HCT116 (cell line): ENCODE measurements around the gene TMEM164.

Experiments
- ELF1 ChIP-seq: IDR thresholded peaks from 2 replicates; pipeline ENCODE4 v1.6.1; 2012; ENCODE audit warnings: low read depth, borderline replicate concordance
- EZH2 ChIP-seq: fragments of 200-600 bp; sonication (generic); IDR thresholded peaks from 2 replicates; pipeline ENCODE4 v1.6.1; 2017; ENCODE audit warnings: antibody characterized with exemption, mixed run types
- POLR2A ChIP-seq: IDR thresholded peaks from 2 replicates; pipeline ENCODE4 v1.7.0; 2011; ENCODE audit warnings: borderline replicate concordance; ENCODE audit not compliant: insufficient read depth, insufficient read length; ENCODE audit errors: extremely low read depth
- POLR2AphosphoS5 ChIP-seq: IDR thresholded peaks from 2 replicates; pipeline ENCODE4 v1.6.1; 2011; ENCODE audit warnings: mild to moderate bottlenecking, low read depth, low read length, moderate library complexity
- REST ChIP-seq: IDR thresholded peaks from 2 replicates; pipeline ENCODE4 v1.6.1; 2012; ENCODE audit warnings: low read depth
- YY1 ChIP-seq: IDR thresholded peaks from 2 replicates; pipeline ENCODE4 v1.6.1; 2011; ENCODE audit warnings: low read length, low read depth, moderate library complexity, mild to moderate bottlenecking; ENCODE audit not compliant: insufficient replicate concordance; ENCODE audit errors: extremely low read depth
- ZFX ChIP-seq: fragments of 450-650 bp; IDR thresholded peaks from 2 replicates; pipeline ENCODE4 v1.6.1; 2017
- TF ChIP-seq, protein P1 (sequence below), 3 experiments: fragments of 200-600 bp in 1 of 3; sonication (generic) in 1 of 3; IDR thresholded peaks in 2 of 3; conservative IDR thresholded peaks in 1 of 3; 2 replicates each; pipeline ENCODE4 v1.5.1; 2012 to 2017; ENCODE audit warnings: low read depth in 2 of 3, low read length in 2 of 3, antibody characterized with exemption in 1 of 3, borderline replicate concordance in 1 of 3, control low read depth in 1 of 3, mild to moderate bottlenecking in 1 of 3, mixed read lengths in 1 of 3, mixed run types in 1 of 3, moderate library complexity in 1 of 3; ENCODE audit not compliant: insufficient read depth in 1 of 3
- TF ChIP-seq, protein P2 (sequence below): IDR thresholded peaks from 2 replicates; pipeline ENCODE4 v1.6.1; 2012

DNA sequence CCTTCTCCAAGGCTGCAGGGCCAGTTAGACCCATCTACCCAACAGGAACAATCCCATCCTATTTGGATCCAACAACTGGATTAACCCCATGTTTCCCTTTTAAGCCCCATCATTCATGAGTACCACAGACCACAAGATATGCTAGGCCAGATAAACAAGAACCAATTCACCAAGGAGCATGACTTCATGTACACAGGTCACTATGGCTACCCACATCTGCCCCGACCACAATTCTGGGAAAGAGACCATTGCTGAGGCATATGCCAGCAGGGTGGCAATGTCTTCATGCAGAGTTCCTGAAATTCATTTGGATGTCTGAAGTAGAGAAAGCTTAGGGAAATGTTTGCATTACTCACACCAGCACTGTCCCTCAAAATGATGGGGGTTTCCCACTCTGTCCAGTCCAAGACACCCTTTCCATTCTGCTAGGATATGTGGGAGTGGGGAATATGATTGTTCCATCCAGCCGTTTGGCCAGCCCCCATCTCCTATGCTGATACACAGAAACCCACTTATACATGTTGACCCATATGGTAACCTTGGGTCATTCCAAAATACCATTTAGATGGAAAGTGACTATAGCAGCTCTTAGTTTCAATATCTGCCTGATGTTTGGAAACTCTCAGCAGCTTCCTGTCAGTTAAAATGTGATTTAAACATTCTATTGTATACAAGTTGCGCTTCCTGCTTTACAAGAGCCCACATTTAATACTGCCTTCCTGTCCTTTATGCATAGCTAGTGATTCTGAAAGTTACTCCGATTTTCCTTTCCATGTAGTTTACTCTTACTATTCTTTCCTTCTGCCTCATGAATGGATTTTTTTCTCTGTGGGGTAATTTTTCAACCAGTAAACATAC is 186.0 kb downstream of the TMEM164 start:
- TF ChIP-seq ZFX (no peak), YY1 (no peak), POLR2AphosphoS5 (no peak), REST (no peak), ELF1 (no peak), EZH2 (no peak), POLR2A (no peak)
- TF ChIP-seq, protein P1, sequence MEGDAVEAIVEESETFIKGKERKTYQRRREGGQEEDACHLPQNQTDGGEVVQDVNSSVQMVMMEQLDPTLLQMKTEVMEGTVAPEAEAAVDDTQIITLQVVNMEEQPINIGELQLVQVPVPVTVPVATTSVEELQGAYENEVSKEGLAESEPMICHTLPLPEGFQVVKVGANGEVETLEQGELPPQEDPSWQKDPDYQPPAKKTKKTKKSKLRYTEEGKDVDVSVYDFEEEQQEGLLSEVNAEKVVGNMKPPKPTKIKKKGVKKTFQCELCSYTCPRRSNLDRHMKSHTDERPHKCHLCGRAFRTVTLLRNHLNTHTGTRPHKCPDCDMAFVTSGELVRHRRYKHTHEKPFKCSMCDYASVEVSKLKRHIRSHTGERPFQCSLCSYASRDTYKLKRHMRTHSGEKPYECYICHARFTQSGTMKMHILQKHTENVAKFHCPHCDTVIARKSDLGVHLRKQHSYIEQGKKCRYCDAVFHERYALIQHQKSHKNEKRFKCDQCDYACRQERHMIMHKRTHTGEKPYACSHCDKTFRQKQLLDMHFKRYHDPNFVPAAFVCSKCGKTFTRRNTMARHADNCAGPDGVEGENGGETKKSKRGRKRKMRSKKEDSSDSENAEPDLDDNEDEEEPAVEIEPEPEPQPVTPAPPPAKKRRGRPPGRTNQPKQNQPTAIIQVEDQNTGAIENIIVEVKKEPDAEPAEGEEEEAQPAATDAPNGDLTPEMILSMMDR (IDR thresholded peaks at IDR 0.05 in 2 of 3, conservative IDR thresholded peaks at IDR 0.05 in 1 of 3; ENCODE audit: borderline replicate concordance in 1 of 3, insufficient read depth in 1 of 3, low read depth in 2 of 3, low read length in 2 of 3) = no peak
- TF ChIP-seq, protein P2, sequence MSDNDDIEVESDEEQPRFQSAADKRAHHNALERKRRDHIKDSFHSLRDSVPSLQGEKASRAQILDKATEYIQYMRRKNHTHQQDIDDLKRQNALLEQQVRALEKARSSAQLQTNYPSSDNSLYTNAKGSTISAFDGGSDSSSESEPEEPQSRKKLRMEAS = no peak
